Fibroblast of lung (primary cell): Measurements from ENCODE around the gene CAMKMT. TPM values are rescaled to one million over a fixed set of nuclear protein-coding genes. Genes with fewer than 3 reads are reported as not detected.

Source experiments
- DNase-seq, 2 donors: peaks; one replicate each; pipeline versions ENCODE4 v3.0.0 to v3.0.0-alpha.2; 2010; ENCODE audit warnings: low read depth in 2 of 2
- H2AFZ ChIP-seq: 2 replicates; pipeline ENCODE4 v1.5.1; 2012; ENCODE audit warnings: low read length, control low read depth, inconsistent platforms
- H3K27ac ChIP-seq: 2 replicates; pipeline ENCODE4 v1.5.1; 2011; ENCODE audit warnings: low read length, control low read depth; ENCODE audit not compliant: insufficient read depth
- H3K27me3 ChIP-seq: 2 replicates; pipeline ENCODE4 v1.5.1; 2011; ENCODE audit warnings: mild to moderate bottlenecking, low read length; ENCODE audit not compliant: control insufficient read depth, insufficient read depth
- H3K36me3 ChIP-seq: 2 replicates; pipeline ENCODE4 v1.5.1; 2011; ENCODE audit warnings: low read length; ENCODE audit not compliant: control insufficient read depth, insufficient read depth
- H3K4me1 ChIP-seq: 2 replicates; pipeline ENCODE4 v1.5.1; 2011; ENCODE audit warnings: low read length; ENCODE audit not compliant: control insufficient read depth, insufficient read depth; ENCODE audit errors: extremely low read depth
- H3K4me2 ChIP-seq: 2 replicates; pipeline ENCODE4 v1.5.1; 2011; ENCODE audit warnings: low read length, control low read depth; ENCODE audit not compliant: insufficient read depth; ENCODE audit errors: extremely low read depth
- H3K4me3 ChIP-seq, 4 experiments: fragments of 200-600 bp in 1 of 4; sonication (generic) in 1 of 4; replicated peaks in 1 of 4; 2 replicates each; pipeline ENCODE4 v1.5.1; 2011 to 2016; ENCODE audit warnings: low read length in 4 of 4, low read depth in 3 of 4, mild to moderate bottlenecking in 3 of 4, control low read depth in 2 of 4, inconsistent platforms in 1 of 4, mixed read lengths in 1 of 4; ENCODE audit not compliant: insufficient read depth in 1 of 4; ENCODE audit errors: control extremely low read depth in 1 of 4
- H3K79me2 ChIP-seq: 2 replicates; pipeline ENCODE4 v1.5.1; 2012; ENCODE audit warnings: mild to moderate bottlenecking, low read length, inconsistent platforms; ENCODE audit not compliant: control insufficient read depth, insufficient read depth
- H3K9ac ChIP-seq: 2 replicates; pipeline ENCODE4 v1.5.1; 2011; ENCODE audit warnings: mild to moderate bottlenecking, low read length, control low read depth; ENCODE audit not compliant: insufficient read depth
- H3K9me3 ChIP-seq: 2 replicates; pipeline ENCODE4 v1.5.1; 2012; ENCODE audit warnings: low read depth, low read length; ENCODE audit not compliant: control insufficient read depth, insufficient read depth
- H4K20me1 ChIP-seq: 2 replicates; pipeline ENCODE4 v1.5.1; 2011; ENCODE audit warnings: low read length; ENCODE audit not compliant: control insufficient read depth, insufficient read depth; ENCODE audit errors: extremely low read depth
- CTCF ChIP-seq, 2 donors: IDR thresholded peaks in 1 of 2; conservative IDR thresholded peaks in 1 of 2; 1 replicate in 1 of 2; 2 replicates in 1 of 2; pipeline ENCODE4 v1.5.1; 2011 to 2012; ENCODE audit warnings: low read length in 2 of 2, control low read depth in 1 of 2, inconsistent platforms in 1 of 2, low read depth in 1 of 2, mild to moderate bottlenecking in 1 of 2
- EZH2 ChIP-seq: IDR thresholded peaks from 2 replicates; pipeline ENCODE4 v1.5.1; 2012; ENCODE audit warnings: low read length, control low read depth, mild to moderate bottlenecking; ENCODE audit errors: missing control alignments
- polyA plus RNA-seq, 2 donors: library from polyadenylated mRNA; depleted of rRNA in 1 of 2; stranded (reverse) in 1 of 2; unstranded in 1 of 2; fragments of >200 nt; gene quantifications; 2 replicates each; pipeline ENCODE4 v1.2.1, GENCODE V29; 2011 to 2012; ENCODE audit warnings: missing spikeins in 1 of 2
- total RNA-seq: library from RNA; depleted of rRNA; stranded (reverse); fragments of >200 nt; gene quantifications from 2 replicates; pipeline ENCODE4 v1.2.1, GENCODE V29; 2014

Gene CAMKMT
- total and polyA plus RNA-seq, 2 donors (not counting 1 experiment from before 2014, with no cell fraction given), result 7.9 to 11.6 TPM

GRCh38 chr2:44348400-44348799, 13.3 kb upstream of the CAMKMT start:
- H3K4me2 ChIP-seq, result peak overlapping the region; percentile 67

GRCh38 chr2:44349506-44349905, 12.2 kb upstream of the CAMKMT start:
- no peak overlapping the region for H3K27ac ChIP-seq
- no peak for TF ChIP-seq EZH2
- no peak for TF ChIP-seq CTCF (conservative IDR thresholded peaks at IDR 0.05 in 1 of 2, IDR thresholded peaks at IDR 0.05 in 1 of 2; ENCODE audit: low read depth in 1 of 2, low read length in 2 of 2)
- H3K27me3 ChIP-seq, result no peaks in the 10 kb centered on the region
- no peak for DNase-seq
- no peak overlapping the region for H2AFZ ChIP-seq
- no peak overlapping the region for H3K4me2 ChIP-seq
- H4K20me1 ChIP-seq, result no peaks in the 10 kb centered on the region
- no peaks in the 10 kb centered on the region for H3K9me3 ChIP-seq
- no peak overlapping the region for H3K4me3 ChIP-seq
- peaks cover 6% of the 10 kb centered on the region for H3K79me2 ChIP-seq
- no peak overlapping the region for H3K9ac ChIP-seq
- H3K36me3 ChIP-seq, result no peaks in the 10 kb centered on the region
- H3K4me1 ChIP-seq, result peaks cover 7% of the 10 kb centered on the region

More at GRCh38 chr2:44348400-44348799, 13.3 kb upstream of the CAMKMT start:
- Histone ChIP-seq H3K9ac (no peak overlapping the region), H3K9me3 (no peaks in the 10 kb centered on the region), H3K36me3 (peaks cover 2% of the 10 kb centered on the region), H3K4me1 (peaks cover 7% of the 10 kb centered on the region), H2AFZ (no peak overlapping the region), H3K4me3 (no peak overlapping the region), H3K27ac (peak overlapping the region; percentile 13), H3K79me2 (peaks cover 3% of the 10 kb centered on the region), H3K27me3 (no peaks in the 10 kb centered on the region), H4K20me1 (no peaks in the 10 kb centered on the region)
- no peak for TF ChIP-seq EZH2
- TF ChIP-seq CTCF (conservative IDR thresholded peaks at IDR 0.05 in 1 of 2, IDR thresholded peaks at IDR 0.05 in 1 of 2; ENCODE audit: low read depth in 1 of 2, low read length in 2 of 2), result no peak
- peak; percentile 61 to 88 for DNase-seq

DNA sequence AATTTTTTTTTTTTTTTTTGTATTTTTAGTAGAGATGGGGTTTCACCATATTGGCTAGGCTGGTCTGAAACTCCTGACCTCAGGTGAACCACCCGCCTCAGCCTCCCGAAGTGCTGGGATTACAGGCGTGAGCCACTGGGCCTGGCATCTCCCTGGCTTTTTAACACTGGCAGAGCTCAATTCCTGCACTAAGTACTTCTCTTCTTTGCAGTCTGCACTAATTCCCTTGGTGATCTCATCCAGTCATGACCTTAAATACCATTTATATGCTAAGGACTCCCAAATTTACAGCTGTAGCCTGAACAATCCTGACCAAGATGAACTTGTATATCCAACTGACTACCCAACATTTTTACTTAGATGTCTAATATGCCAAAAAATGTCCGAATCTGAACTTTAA, 10.7 kb upstream of the CAMKMT start:
- Histone ChIP-seq H3K79me2 (peaks cover 6% of the 10 kb centered on the region), H3K4me2 (no peak overlapping the region), H3K9ac (no peak overlapping the region), H3K4me1 (peaks cover 7% of the 10 kb centered on the region), H2AFZ (no peak overlapping the region), H3K27me3 (no peaks in the 10 kb centered on the region), H3K4me3 (no peak overlapping the region), H3K36me3 (no peaks in the 10 kb centered on the region), H3K27ac (no peak overlapping the region), H3K9me3 (no peaks in the 10 kb centered on the region), H4K20me1 (no peaks in the 10 kb centered on the region)
- DNase-seq, result peak; percentile 52 to 87
- TF ChIP-seq CTCF (conservative IDR thresholded peaks at IDR 0.05 in 1 of 2, IDR thresholded peaks at IDR 0.05 in 1 of 2; ENCODE audit: low read depth in 1 of 2, low read length in 2 of 2), result no peak
- no peak for TF ChIP-seq EZH2
